Measurements from ENCODE around the gene CHD2.
"Not testable (repeated sequence)": the region's sequence is repeated elsewhere in the genome, so short reads cannot be mapped to it uniquely, and the experiment has no call there.

Gene CHD2

DNA sequence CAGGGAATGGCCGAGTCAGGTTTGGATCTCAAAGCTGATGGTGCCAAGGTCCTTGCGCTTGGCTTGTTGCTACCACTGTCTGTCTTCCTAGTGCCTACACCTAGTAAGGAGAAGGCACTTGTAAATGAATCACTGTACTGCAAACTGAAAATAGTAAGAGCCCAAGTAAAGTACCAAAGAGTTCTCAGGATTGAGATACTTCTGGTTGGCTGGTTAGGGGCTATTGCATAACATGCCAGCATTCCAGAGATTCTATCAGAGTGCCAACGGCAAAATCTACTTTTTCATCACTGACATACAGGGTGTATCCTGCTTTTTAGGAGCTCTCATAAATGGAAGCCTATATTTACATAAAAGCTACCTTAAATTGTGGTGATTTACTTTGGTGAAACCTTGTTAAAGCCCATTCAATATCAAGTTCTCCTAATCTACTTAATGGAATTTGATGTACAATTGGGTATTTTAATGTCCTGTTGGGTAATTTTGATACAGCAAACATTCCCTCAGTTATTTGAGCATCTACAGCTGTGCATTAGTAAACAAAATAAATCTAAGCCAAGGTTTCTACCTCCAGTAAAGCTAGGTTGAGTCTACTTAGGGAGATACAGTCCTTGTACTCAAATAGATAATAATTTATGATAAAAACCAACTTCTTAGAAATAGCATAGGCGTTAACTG lies 30.7 kb upstream of the CHD2 start:
- Histone ChIP-seq H3K27ac (no peak overlapping the region), H3K4me3 (IDR thresholded peaks at IDR 0.05; ENCODE audit: insufficient read depth, low read depth, low read length) (no peak overlapping the region), H3K4me2 (no peak overlapping the region), H3K79me2 (ENCODE audit: insufficient read depth, low read depth) (no peaks in the 10 kb centered on the region), H3K4me1 (ENCODE audit: low read depth, poor library complexity, severe bottlenecking) (no peaks in the 10 kb centered on the region), H3K36me3 (ENCODE audit: insufficient read depth) (no peaks in the 10 kb centered on the region), H3K27me3 (ENCODE audit: insufficient read depth, low read depth) (no peaks in the 10 kb centered on the region), H3K9ac (no peak overlapping the region), H2AFZ (ENCODE audit: low read depth) (no peak overlapping the region), H4K20me1 (ENCODE audit: insufficient read depth) (no peaks in the 10 kb centered on the region)
- TF ChIP-seq, protein P1, sequence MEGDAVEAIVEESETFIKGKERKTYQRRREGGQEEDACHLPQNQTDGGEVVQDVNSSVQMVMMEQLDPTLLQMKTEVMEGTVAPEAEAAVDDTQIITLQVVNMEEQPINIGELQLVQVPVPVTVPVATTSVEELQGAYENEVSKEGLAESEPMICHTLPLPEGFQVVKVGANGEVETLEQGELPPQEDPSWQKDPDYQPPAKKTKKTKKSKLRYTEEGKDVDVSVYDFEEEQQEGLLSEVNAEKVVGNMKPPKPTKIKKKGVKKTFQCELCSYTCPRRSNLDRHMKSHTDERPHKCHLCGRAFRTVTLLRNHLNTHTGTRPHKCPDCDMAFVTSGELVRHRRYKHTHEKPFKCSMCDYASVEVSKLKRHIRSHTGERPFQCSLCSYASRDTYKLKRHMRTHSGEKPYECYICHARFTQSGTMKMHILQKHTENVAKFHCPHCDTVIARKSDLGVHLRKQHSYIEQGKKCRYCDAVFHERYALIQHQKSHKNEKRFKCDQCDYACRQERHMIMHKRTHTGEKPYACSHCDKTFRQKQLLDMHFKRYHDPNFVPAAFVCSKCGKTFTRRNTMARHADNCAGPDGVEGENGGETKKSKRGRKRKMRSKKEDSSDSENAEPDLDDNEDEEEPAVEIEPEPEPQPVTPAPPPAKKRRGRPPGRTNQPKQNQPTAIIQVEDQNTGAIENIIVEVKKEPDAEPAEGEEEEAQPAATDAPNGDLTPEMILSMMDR (conservative IDR thresholded peaks at IDR 0.05; ENCODE audit: low read depth, low read length), result no peak

DNA sequence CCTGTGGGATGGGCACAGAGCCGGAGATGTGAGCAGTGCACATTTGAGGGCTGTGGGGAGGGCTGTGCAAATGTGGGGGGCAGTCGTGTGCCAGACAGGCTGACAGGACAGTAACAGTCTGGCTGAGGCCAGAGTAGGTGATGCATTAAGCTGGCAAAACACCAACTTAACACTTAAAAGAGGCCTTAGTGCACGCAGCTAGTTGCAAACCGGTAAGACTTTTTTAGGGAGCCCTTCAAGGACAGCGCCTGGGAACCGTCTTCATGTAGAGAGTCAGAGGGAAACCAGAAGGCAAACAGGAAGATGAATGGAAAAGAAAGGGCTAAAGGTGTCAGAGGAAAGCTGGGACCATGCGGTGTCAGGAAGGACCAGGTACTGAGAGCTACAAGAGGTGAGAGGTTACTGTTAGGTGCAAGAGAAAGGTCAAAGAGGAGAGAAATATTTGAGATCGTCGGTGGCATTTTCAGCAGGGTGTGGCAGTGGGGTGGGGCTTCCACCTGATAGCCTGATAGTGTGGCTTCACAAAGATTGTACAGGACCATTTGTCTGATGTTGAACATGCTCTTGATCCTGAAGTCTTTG lies 30.0 kb upstream of the CHD2 start:
- H2AFZ ChIP-seq (ENCODE audit: low read depth), result no peak overlapping the region

DNA sequence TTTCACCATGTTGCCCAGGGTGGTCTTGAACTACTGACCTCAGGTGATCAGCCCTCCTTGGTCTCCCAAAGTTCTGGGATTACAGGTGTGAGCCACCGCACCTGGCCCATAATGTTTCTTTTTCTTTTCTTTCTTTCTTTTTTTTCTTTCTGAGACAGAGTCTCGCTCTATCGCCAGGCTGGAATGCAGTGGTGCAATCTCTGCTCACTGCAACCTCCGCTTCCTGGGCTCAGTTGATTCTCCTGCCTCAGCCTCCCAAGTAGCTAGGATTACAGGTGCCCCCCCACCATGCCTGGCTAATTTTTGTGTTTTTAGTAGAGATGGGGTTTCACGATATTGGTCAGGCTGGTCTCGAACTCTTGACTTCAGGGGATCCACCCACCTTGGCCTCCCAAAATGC lies 27.2 kb upstream of the CHD2 start:
- H3K4me2 ChIP-seq; H3K79me2 ChIP-seq (ENCODE audit: insufficient read depth, low read depth); H3K9ac ChIP-seq; H3K27ac ChIP-seq; H3K4me3 ChIP-seq (IDR thresholded peaks at IDR 0.05; ENCODE audit: insufficient read depth, low read depth, low read length); H3K27me3 ChIP-seq (ENCODE audit: insufficient read depth, low read depth); H2AFZ ChIP-seq (ENCODE audit: low read depth); H4K20me1 ChIP-seq (ENCODE audit: insufficient read depth); H3K36me3 ChIP-seq (ENCODE audit: insufficient read depth); H3K4me1 ChIP-seq (ENCODE audit: low read depth, poor library complexity, severe bottlenecking): not testable (repeated sequence)

More for the DNA sequence above, 30.0 kb upstream of the CHD2 start:
- H4K20me1 ChIP-seq (ENCODE audit: insufficient read depth), result no peaks in the 10 kb centered on the region
- H3K27me3 ChIP-seq (ENCODE audit: insufficient read depth, low read depth), result no peaks in the 10 kb centered on the region
- H3K27ac ChIP-seq, result no peak overlapping the region
- H3K4me3 ChIP-seq (IDR thresholded peaks at IDR 0.05; ENCODE audit: insufficient read depth, low read depth, low read length), result no peak overlapping the region
- no peaks in the 10 kb centered on the region for H3K36me3 ChIP-seq (ENCODE audit: insufficient read depth)
- TF ChIP-seq, protein P1 (conservative IDR thresholded peaks at IDR 0.05; ENCODE audit: low read depth, low read length), result no peak
- H3K79me2 ChIP-seq (ENCODE audit: insufficient read depth, low read depth), result no peaks in the 10 kb centered on the region
- no peak overlapping the region for H3K4me2 ChIP-seq
- H3K9ac ChIP-seq, result no peak overlapping the region
- H3K4me1 ChIP-seq (ENCODE audit: low read depth, poor library complexity, severe bottlenecking), result no peaks in the 10 kb centered on the region

DNA sequence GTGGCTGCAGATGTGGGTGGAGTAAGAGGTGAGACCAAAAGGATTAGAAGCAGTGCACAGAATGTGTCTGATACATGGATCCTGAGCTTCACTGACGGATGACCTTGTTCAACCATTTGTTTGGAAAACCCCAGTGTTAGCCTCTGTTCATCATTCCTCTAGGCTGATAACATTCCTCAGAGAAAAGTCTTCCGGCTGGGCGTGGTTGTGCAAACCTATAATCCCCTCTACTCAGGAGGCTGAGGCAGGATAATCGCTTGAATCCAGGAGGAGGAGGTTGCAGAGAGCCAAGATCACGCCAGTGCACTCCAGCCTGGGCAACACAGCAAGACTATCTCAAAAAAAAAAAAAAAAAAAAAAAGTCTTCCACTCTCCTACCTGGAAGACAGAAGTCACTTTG lies 23.1 kb upstream of the CHD2 start:
- no peaks in the 10 kb centered on the region for H3K79me2 ChIP-seq (ENCODE audit: insufficient read depth, low read depth)

More for the DNA sequence above, 23.1 kb upstream of the CHD2 start:
- Histone ChIP-seq H3K4me3 (IDR thresholded peaks at IDR 0.05; ENCODE audit: insufficient read depth, low read depth, low read length) (no peak overlapping the region), H4K20me1 (ENCODE audit: insufficient read depth) (no peaks in the 10 kb centered on the region), H3K27ac (no peak overlapping the region), H3K4me2 (no peak overlapping the region), H3K36me3 (ENCODE audit: insufficient read depth) (no peaks in the 10 kb centered on the region), H3K4me1 (ENCODE audit: low read depth, poor library complexity, severe bottlenecking) (peaks cover 24% of the 10 kb centered on the region), H3K27me3 (ENCODE audit: insufficient read depth, low read depth) (no peaks in the 10 kb centered on the region), H2AFZ (ENCODE audit: low read depth) (no peak overlapping the region), H3K9ac (no peak overlapping the region)
- TF ChIP-seq, protein P1 (conservative IDR thresholded peaks at IDR 0.05; ENCODE audit: low read depth, low read length), result no peak
